Cardiac fibroblast (primary cell): Measurements from ENCODE around the gene TBX1.
"Not testable (repeated sequence)": the region's sequence is repeated elsewhere in the genome, so short reads cannot be mapped to it uniquely, and the experiment has no call there.

Experiments
- DNase-seq, 2 donors: peaks; one replicate each; pipeline versions ENCODE4 v3.0.0 to v3.0.0-alpha.2; 2010; ENCODE audit warnings: low read depth in 2 of 2
- H3K4me3 ChIP-seq, 2 donors: replicated peaks in 1 of 2; 1 replicate in 1 of 2; 2 replicates in 1 of 2; pipeline ENCODE4 v1.5.1; 2011; ENCODE audit warnings: low read depth in 2 of 2, low read length in 2 of 2, mild to moderate bottlenecking in 2 of 2, moderate library complexity in 1 of 2
- TF ChIP-seq, protein P1 (sequence below): IDR thresholded peaks from one replicate; pipeline ENCODE4 v1.5.1; 2011; ENCODE audit warnings: low read depth, mild to moderate bottlenecking, low read length, inconsistent platforms

TBX1 gene

GRCh38 chr22:19723232-19723982 is 37.2 kb upstream of the TBX1 start, which contains the start of gene GP1BB:
Gene GP1BB, plus strand, starts transcription at chr22:19723539. Its CDS starts 31 bp downstream, at chr22:19723570.
- H3K4me3 ChIP-seq = no peak within 1 kb of the TSS
- TF ChIP-seq, protein P1, sequence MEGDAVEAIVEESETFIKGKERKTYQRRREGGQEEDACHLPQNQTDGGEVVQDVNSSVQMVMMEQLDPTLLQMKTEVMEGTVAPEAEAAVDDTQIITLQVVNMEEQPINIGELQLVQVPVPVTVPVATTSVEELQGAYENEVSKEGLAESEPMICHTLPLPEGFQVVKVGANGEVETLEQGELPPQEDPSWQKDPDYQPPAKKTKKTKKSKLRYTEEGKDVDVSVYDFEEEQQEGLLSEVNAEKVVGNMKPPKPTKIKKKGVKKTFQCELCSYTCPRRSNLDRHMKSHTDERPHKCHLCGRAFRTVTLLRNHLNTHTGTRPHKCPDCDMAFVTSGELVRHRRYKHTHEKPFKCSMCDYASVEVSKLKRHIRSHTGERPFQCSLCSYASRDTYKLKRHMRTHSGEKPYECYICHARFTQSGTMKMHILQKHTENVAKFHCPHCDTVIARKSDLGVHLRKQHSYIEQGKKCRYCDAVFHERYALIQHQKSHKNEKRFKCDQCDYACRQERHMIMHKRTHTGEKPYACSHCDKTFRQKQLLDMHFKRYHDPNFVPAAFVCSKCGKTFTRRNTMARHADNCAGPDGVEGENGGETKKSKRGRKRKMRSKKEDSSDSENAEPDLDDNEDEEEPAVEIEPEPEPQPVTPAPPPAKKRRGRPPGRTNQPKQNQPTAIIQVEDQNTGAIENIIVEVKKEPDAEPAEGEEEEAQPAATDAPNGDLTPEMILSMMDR = no peak
- DNase-seq = peak in 1 of 2 donors; percentile 25

- DNase-seq = peak in 1 of 2 donors; percentile 22
- no peak overlapping the region for H3K4me3 ChIP-seq
- TF ChIP-seq, protein P1 = no peak
Measured at GRCh38 chr22:19723983-19724827, 36.4 kb upstream of the TBX1 start.

DNA sequence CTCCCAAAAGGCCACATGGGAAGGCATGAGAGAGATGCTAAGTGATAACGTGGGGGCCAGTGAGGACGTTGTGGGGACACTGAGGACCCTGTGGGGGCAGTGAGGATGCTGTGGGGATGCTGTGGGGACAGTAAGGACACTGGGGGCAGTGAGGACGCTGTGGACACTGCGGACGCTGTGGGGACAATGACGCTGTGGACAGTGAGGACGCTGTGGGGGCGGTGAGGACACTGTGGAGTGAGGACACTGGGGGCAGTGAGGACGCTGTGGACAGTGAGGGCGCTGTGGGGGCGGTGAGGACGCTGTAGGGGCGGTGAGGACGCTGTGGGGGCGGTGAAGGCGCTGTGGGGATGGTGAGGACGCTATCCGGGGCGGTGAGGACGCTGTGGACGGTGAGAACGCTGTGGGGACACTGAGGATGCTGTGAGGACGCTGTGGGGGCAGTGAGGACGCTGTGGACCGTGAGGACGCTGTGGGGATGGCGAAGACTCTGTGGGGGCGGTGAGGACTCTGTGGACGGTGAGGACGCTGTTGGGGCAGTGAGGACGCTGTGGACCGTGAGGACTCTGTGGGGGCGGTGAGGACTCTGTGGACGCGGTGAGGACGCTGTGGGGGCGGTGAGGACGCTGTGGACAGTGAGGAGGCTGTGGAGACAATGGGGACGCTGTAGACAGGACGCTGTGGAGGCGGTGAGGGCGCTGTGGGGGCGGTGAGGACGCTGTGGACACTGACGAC is 35.5 kb upstream of the TBX1 start:
- TF ChIP-seq, protein P1 = no peak
- no peak overlapping the region for H3K4me3 ChIP-seq
- no peak for DNase-seq

DNA sequence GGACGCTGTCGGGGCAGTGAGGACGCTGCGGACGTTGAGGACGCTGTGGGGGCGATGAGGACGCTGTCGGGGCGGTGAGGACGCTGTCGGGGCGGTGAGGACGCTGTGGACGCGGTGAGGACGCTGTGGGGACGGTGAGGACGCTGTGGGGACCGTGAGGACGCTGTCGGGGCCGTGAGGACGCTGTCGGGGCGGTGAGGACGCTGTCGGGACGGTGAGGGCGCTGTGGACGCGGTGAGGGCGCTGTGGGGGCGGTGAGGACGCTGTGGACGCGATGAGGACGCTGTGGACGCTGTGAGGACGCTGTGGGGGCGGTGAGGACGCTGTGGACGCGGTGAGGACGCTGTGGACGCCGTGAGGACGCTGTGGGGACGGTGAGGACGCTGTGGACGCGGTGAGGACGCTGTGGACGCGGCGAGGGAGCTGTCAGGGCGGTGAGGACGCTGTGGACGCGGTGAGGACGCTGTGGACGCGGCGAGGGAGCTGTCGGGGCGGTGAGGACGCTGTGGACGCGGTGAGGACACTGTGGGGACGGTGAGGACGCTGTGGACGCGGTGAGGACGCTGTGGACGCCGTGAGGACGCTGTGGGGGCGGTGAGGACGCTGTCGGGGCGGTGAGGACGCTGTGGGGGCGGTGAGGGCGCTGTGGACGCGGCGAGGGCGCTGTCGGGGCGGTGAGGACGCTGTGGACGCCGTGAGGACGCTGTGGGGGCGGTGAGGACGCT is 34.4 kb upstream of the TBX1 start:
- H3K4me3 ChIP-seq, DNase-seq: not testable (repeated sequence)

DNA sequence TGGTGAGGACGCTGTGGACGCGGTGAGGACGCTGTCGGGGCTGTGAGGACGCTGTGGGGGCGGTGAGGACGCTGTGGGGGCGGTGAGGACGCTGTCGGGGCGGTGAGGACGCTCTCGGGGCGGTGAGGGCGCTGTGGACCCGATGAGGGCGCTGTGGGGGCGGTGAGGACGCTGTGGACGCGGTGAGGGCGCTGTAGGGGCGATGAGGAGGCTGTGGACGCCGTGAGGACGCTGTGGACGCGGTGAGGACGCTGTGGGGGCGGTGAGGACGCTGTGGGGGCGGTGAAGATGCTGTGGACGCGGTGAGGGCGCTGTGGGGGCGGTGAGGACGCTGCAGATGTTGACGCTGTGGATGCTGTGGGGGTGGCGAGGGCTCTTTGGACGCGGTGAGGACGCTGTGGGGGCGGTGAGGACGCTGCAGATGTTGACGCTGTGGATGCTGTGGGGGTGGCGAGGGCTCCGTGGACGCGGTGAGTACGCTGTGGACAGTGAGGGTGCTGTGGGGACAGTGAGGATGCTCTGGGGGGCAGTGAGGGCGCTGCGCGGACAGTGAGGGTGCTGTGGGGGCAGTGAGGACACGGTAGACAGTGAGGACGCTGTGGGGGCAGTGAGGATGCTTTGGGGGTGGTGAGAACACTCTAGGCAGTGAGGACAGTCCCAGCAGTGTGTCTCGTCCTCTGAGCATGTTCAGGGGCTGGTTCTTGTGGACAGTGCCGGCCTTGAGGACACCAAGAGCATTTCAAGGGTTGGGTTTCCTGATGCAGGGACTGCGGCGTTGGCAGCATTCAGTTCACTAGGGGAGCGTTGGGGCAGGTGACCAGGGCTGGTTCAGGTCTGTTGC is 33.0 kb upstream of the TBX1 start:
- no peak overlapping the region for H3K4me3 ChIP-seq
- DNase-seq = no peak
- TF ChIP-seq, protein P1 = no peak

DNA sequence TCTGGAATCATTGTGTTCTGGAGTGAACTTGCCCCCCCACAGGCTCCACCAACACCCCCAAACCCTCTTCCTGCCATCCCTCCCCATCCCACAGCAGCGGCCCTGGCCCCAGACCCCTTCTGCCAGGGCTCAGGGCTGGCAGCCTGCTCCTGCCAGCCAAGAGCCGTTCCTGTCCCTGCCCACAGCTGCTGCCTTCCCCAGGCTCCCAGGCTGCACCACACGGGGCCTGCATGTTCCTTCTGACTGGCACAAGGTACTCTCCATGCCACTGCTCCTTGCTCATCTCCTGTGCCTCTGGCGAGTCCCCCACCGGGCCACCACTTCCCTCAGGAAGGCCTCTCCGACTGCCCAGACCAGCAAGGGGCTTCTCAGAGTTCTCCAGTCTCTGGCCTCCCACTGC is 32.3 kb upstream of the TBX1 start:
- TF ChIP-seq, protein P1 = no peak
- DNase-seq = no peak
- H3K4me3 ChIP-seq = no peak overlapping the region
